ENCODE results near the gene RNF43.

- TF ChIP-seq POLR2A (IDR thresholded peaks at IDR 0.05; ENCODE audit: low read depth, low read length) (no peak), TAF1 (IDR thresholded peaks at IDR 0.05; ENCODE audit: low read depth, low read length) (no peak), POLR2AphosphoS5 (IDR thresholded peaks at IDR 0.05; ENCODE audit: low read depth, low read length) (no peak), SPI1 (IDR thresholded peaks at IDR 0.05; ENCODE audit: low read depth, low read length) (no peak), PAX5 (IDR thresholded peaks at IDR 0.05; ENCODE audit: insufficient read depth, low read length, severe bottlenecking) (no peak), POU2F2 (IDR thresholded peaks at IDR 0.05; ENCODE audit: low read depth, low read length) (no peak)
Measured at GRCh38 chr17:58436805-58437239, 19.5 kb upstream of the RNF43 start.

All from GM12891 (cell line).